Calu3 (cell line): ENCODE measurements around the gene AGPAT3. TPM values are rescaled to one million over a fixed set of nuclear protein-coding genes. Genes with fewer than 3 reads are reported as not detected.
"Not testable (repeated sequence)": the region's sequence is repeated elsewhere in the genome, so short reads cannot be mapped to it uniquely, and the experiment has no call there.

Source experiments
- BruUV-seq: library from RNA; stranded (reverse); fragments of 400-500 nt; replicated peaks from 2 replicates; lab custom pipeline; 2021; lab: Mats Ljungman, UMichigan
- CTCF ChIA-PET: fragments of 300-600 bp; sonication (Branson Sonifier 250); formaldehyde crosslinking; loops from one replicate; lab custom pipeline; 2022; ENCODE audit warnings: antibody characterized with exemption; lab: Charles Lee
- DNase-seq: peaks from one replicate; pipeline ENCODE4 v3.0.0; 2022
- H3K27ac Mint-ChIP-seq: one replicate; pipeline ENCODE4 v1.8.0; 2022; ENCODE audit warnings: mixed read lengths; ENCODE audit not compliant: unreplicated experiment
- H3K27me3 Mint-ChIP-seq: one replicate; pipeline ENCODE4 v1.8.0; 2022; ENCODE audit warnings: mixed read lengths; ENCODE audit not compliant: unreplicated experiment
- H3K36me3 Mint-ChIP-seq: one replicate; pipeline ENCODE4 v1.8.0; 2022; ENCODE audit warnings: mild to moderate bottlenecking, moderate library complexity, mixed read lengths; ENCODE audit not compliant: insufficient read depth, unreplicated experiment
- H3K4me1 Mint-ChIP-seq: one replicate; pipeline ENCODE4 v1.8.0; 2022; ENCODE audit warnings: mild to moderate bottlenecking, low read depth, mixed read lengths; ENCODE audit not compliant: unreplicated experiment
- H3K4me3 Mint-ChIP-seq: one replicate; pipeline ENCODE4 v1.8.0; 2022; ENCODE audit warnings: mild to moderate bottlenecking, low read depth, moderate library complexity, mixed read lengths; ENCODE audit not compliant: unreplicated experiment
- H3K9me3 Mint-ChIP-seq: one replicate; pipeline ENCODE4 v1.8.0; 2022; ENCODE audit warnings: low read depth, mixed read lengths; ENCODE audit not compliant: unreplicated experiment
- CTCF ChIP-seq: fragments of 200-600 bp; IDR thresholded peaks from one replicate; pipeline ENCODE4 v1.8.0; 2022; ENCODE audit warnings: antibody characterized with exemption; ENCODE audit not compliant: unreplicated experiment
- intact Hi-C: fragments of 100-400 bp; cut with micrococcal nuclease; formaldehyde crosslinking; loops from one replicate; pipeline ENCODE4 v1.10.0; 2022; ENCODE audit not compliant: unreplicated experiment
- total RNA-seq: library from RNA; stranded (reverse); gene quantifications from 2 replicates; pipeline ENCODE4 v1.2.3, GENCODE V29; 2022

AGPAT3 gene
- total RNA-seq, 1 experiment from 2014 or later: 61.2 TPM

- no peak for TF ChIP-seq CTCF
- Mint-ChIP-seq H3K9me3 (no peaks in the 10 kb centered on the region), H3K27ac (no peak overlapping the region), H3K4me3 (no peak overlapping the region), H3K27me3 (no peaks in the 10 kb centered on the region), H3K36me3 (peaks cover 6% of the 10 kb centered on the region), H3K4me1 (peaks cover 8% of the 10 kb centered on the region)
- BruUV-seq: no TSS peak
- DNase-seq: no peak
- intact Hi-C loops: no loop called here
- CTCF ChIA-PET: interaction anchor here (0.6 kb wide), 1 partner anchor 46 kb away, joined by 3 read pairs; no protein-coding TSS in a partner anchor
Observed at GRCh38 chr21:43817157-43818086, 47.6 kb upstream of the AGPAT3 start.

GRCh38 chr21:43818685-43819084 is 46.3 kb upstream of the AGPAT3 start:
- Mint-ChIP-seq H3K9me3 (no peaks in the 10 kb centered on the region), H3K4me3 (no peak overlapping the region), H3K27me3 (no peaks in the 10 kb centered on the region), H3K4me1 (peaks cover 8% of the 10 kb centered on the region), H3K36me3 (peaks cover 6% of the 10 kb centered on the region), H3K27ac (no peak overlapping the region)
- DNase-seq: no peak
- no peak for TF ChIP-seq CTCF
- intact Hi-C loops: no loop called here
- BruUV-seq: no TSS peak
- CTCF ChIA-PET: no interaction called here

GRCh38 chr21:43819511-43820405 is 45.3 kb upstream of the AGPAT3 start:
- intact Hi-C loops: no loop called here
- no peaks in the 10 kb centered on the region for H3K27me3 Mint-ChIP-seq
- peaks cover 4% of the 10 kb centered on the region for H3K4me1 Mint-ChIP-seq
- no peak overlapping the region for H3K27ac Mint-ChIP-seq
- DNase-seq: no peak
- TF ChIP-seq CTCF: no peak
- H3K36me3 Mint-ChIP-seq: no peaks in the 10 kb centered on the region
- CTCF ChIA-PET: no interaction called here
- no peak overlapping the region for H3K4me3 Mint-ChIP-seq
- no peaks in the 10 kb centered on the region for H3K9me3 Mint-ChIP-seq
- BruUV-seq: no TSS peak

- no peaks in the 10 kb centered on the region for H3K4me1 Mint-ChIP-seq
- H3K9me3 Mint-ChIP-seq: no peaks in the 10 kb centered on the region
- no TSS peak for BruUV-seq
- H3K36me3 Mint-ChIP-seq: no peaks in the 10 kb centered on the region
- no peak overlapping the region for H3K4me3 Mint-ChIP-seq
- TF ChIP-seq CTCF: no peak
- no peak for DNase-seq
- no peak overlapping the region for H3K27ac Mint-ChIP-seq
- CTCF ChIA-PET: no interaction called here
- H3K27me3 Mint-ChIP-seq: no peaks in the 10 kb centered on the region
- intact Hi-C loops: no loop called here
Observed at GRCh38 chr21:43820466-43820865, 44.6 kb upstream of the AGPAT3 start.

GRCh38 chr21:43822166-43822565 is 42.9 kb upstream of the AGPAT3 start:
- H3K9me3 Mint-ChIP-seq, DNase-seq, H3K4me3 Mint-ChIP-seq, CTCF ChIA-PET, H3K36me3 Mint-ChIP-seq, intact Hi-C loops, H3K27ac Mint-ChIP-seq, H3K4me1 Mint-ChIP-seq, BruUV-seq: not testable (repeated sequence)
- H3K27me3 Mint-ChIP-seq: peaks cover 11% of the 10 kb centered on the region

- H3K4me1 Mint-ChIP-seq, CTCF ChIA-PET, DNase-seq, H3K27ac Mint-ChIP-seq, intact Hi-C loops, H3K9me3 Mint-ChIP-seq, H3K4me3 Mint-ChIP-seq, BruUV-seq, H3K36me3 Mint-ChIP-seq: not testable (repeated sequence)
- H3K27me3 Mint-ChIP-seq: peaks cover 11% of the 10 kb centered on the region
Observed at GRCh38 chr21:43822741-43823140, 42.3 kb upstream of the AGPAT3 start.
